GM06990 (cell line): Measurements from ENCODE around the gene ATG4B.

Experiments used
- DNase-seq: peaks from one replicate; pipeline ENCODE4 v3.0.0-alpha.2; 2011; ENCODE audit not compliant: insufficient read length; ENCODE audit errors: extremely low read depth
- H3K27me3 ChIP-seq: replicated peaks from 2 replicates; pipeline ENCODE4 v1.6.0; 2011; ENCODE audit warnings: low read length; ENCODE audit not compliant: control insufficient read depth, insufficient read depth
- H3K36me3 ChIP-seq: 2 replicates; pipeline ENCODE4 v1.5.1; 2011; ENCODE audit warnings: low read length; ENCODE audit not compliant: control insufficient read depth, insufficient read depth
- H3K4me3 ChIP-seq: replicated peaks from 2 replicates; pipeline ENCODE4 v1.5.1; 2011; ENCODE audit warnings: low read depth, mild to moderate bottlenecking, control low read depth, low read length
- TF ChIP-seq, protein P1 (sequence below): IDR thresholded peaks from 2 replicates; pipeline ENCODE4 v1.5.1; 2011; ENCODE audit warnings: low read length, control low read depth, mild to moderate bottlenecking, inconsistent platforms; ENCODE audit not compliant: insufficient read depth, poor library complexity, severe bottlenecking

The ATG4B gene

GRCh38 chr2:241620419-241620769 is 17.1 kb upstream of the ATG4B start:
- H3K4me3 ChIP-seq, result no peak overlapping the region
- TF ChIP-seq, protein P1, sequence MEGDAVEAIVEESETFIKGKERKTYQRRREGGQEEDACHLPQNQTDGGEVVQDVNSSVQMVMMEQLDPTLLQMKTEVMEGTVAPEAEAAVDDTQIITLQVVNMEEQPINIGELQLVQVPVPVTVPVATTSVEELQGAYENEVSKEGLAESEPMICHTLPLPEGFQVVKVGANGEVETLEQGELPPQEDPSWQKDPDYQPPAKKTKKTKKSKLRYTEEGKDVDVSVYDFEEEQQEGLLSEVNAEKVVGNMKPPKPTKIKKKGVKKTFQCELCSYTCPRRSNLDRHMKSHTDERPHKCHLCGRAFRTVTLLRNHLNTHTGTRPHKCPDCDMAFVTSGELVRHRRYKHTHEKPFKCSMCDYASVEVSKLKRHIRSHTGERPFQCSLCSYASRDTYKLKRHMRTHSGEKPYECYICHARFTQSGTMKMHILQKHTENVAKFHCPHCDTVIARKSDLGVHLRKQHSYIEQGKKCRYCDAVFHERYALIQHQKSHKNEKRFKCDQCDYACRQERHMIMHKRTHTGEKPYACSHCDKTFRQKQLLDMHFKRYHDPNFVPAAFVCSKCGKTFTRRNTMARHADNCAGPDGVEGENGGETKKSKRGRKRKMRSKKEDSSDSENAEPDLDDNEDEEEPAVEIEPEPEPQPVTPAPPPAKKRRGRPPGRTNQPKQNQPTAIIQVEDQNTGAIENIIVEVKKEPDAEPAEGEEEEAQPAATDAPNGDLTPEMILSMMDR, result no peak
- no peaks in the 10 kb centered on the region for H3K27me3 ChIP-seq
- DNase-seq, result no peak
- peaks cover 5% of the 10 kb centered on the region for H3K36me3 ChIP-seq

- TF ChIP-seq, protein P1, result no peak
- Histone ChIP-seq H3K36me3 (peaks cover 7% of the 10 kb centered on the region), H3K27me3 (no peaks in the 10 kb centered on the region), H3K4me3 (no peak overlapping the region)
- DNase-seq, result no peak
Observed at GRCh38 chr2:241627675-241628074, 9.8 kb upstream of the ATG4B start.

DNA sequence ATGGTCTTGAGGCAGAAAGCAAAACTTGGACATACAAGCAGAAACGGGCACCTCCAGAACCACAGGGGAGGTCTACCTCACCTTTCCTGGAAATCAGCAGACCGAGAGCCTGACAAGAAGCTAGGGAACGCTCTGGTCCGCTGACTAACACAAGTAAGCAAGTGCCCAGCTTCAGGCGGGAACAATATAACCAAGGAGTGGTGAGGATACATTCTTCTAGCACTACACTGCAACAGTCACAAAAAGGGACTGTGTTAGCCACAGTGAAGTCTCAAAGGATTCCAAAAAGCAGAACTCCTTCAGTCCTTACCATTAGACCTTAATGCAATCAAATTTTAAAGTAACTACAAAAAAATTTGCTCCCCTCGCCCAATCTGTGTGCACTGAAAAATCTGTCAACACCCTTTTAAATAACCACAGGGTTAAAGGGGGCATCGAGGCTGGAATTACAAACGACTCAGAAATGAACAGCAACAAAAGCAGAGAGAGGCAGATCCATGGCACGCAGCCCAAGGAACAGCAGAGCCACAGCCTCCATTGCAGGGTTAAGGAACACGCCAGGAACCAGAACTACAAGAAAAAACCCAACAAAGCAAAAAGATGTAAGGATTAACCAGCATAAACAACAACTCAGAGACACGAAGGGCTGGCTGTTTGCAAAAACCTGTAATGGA is 7.6 kb upstream of the ATG4B start:
- H3K4me3 ChIP-seq, result no peak overlapping the region
- no peaks in the 10 kb centered on the region for H3K27me3 ChIP-seq
- DNase-seq, result no peak
- peaks cover 18% of the 10 kb centered on the region for H3K36me3 ChIP-seq
- TF ChIP-seq, protein P1, result no peak

DNA sequence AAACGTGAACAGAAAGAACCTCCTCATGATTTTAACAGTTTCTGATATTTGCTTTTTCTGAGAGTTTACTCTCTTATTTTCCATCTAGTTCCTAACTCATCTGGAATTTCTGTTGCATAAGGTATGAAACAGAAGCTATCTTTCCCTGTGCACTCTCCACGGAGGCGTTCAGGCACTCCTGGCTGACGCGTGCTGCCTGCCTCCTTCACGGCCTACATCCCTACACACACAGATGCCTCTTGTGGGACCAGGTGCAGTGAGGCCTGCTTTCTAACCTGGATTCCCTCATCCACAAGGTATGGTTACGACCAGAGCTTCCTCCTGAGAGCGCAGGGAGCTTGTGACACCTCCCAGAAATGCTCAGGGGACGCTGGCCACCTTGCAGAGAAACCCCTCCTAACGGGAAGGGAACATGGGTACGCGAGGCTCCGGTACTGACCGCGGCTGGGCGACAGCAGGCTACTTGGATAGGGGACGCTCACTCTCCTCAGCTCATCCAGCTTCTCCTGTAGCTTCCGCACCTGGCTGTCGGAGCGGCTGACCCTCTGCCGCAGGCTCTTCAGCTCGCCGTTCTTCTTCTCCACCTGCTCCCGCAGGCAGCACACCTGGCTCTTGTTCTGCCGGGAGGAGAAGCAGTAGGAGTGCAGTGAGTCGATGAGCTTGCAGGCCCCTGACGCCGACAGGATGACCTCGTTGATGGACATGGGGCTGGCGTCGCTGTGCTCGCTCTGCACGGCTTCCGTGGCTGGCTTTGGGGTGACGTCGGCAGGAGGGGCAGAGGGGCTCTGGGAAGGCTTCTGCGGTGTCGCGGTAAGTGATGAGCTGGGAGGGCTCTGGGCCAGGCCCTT is 4.8 kb upstream of the ATG4B start:
- H3K27me3 ChIP-seq, result no peaks in the 10 kb centered on the region
- TF ChIP-seq, protein P1, result no peak
- H3K36me3 ChIP-seq, result peaks cover 13% of the 10 kb centered on the region
- DNase-seq, result no peak
- no peak overlapping the region for H3K4me3 ChIP-seq

GRCh38 chr2:241633561-241633960 is 3.9 kb upstream of the ATG4B start:
- Histone ChIP-seq H3K4me3 (no peak overlapping the region), H3K36me3 (peaks cover 13% of the 10 kb centered on the region), H3K27me3 (no peaks in the 10 kb centered on the region)
- DNase-seq, result no peak
- TF ChIP-seq, protein P1, result no peak
